Gastroesophageal sphincter (tissue), 3 donors: Measurements from ENCODE around the gene PRUNE2.
A peak's percentile ranks its signal among the peaks of the same experiment; 100 is the strongest.

Experiments
- CTCF ChIP-seq, 4 experiments: fragments of 200-600 bp in 2 of 4; fragments of 450-650 bp in 2 of 4; sonication (generic) in 1 of 4; IDR thresholded peaks; one replicate each; pipeline ENCODE4 v1.5.1; 2017 to 2019; ENCODE audit warnings: antibody characterized with exemption in 4 of 4, mild to moderate bottlenecking in 2 of 4, moderate library complexity in 2 of 4
- EP300 ChIP-seq: sonication (generic); formaldehyde crosslinking; IDR thresholded peaks from one replicate; pipeline ENCODE4 v1.6.1; 2017; ENCODE audit warnings: antibody characterized with exemption, mild to moderate bottlenecking
- POLR2A ChIP-seq, 2 donors: fragments of 450-650 bp; IDR thresholded peaks; one replicate each; pipeline ENCODE4 v1.6.1; 2017; ENCODE audit warnings: antibody characterized with exemption in 2 of 2, mild to moderate bottlenecking in 2 of 2, moderate library complexity in 1 of 2
- POLR2AphosphoS5 ChIP-seq: sonication (generic); formaldehyde crosslinking; IDR thresholded peaks from one replicate; pipeline ENCODE4 v1.6.1; 2017; ENCODE audit warnings: antibody characterized with exemption

GRCh38 chr9:76856016-76856415 is 49.9 kb downstream of the PRUNE2 start:
- TF ChIP-seq CTCF (IDR thresholded peaks at IDR 0.05), result no peak
- TF ChIP-seq POLR2A (IDR thresholded peaks at IDR 0.05), result no peak
- peak; percentile 39 for TF ChIP-seq POLR2AphosphoS5
- TF ChIP-seq EP300, result no peak
